ENCODE results near the gene SMIM5.

The SMIM5 gene

GRCh38 chr17:75604034-75604695 lies 29.1 kb upstream of the SMIM5 start:
- DNase-seq, result no peak

- no peak for DNase-seq
Observed at GRCh38 chr17:75605790-75606189, 27.4 kb upstream of the SMIM5 start.

GRCh38 chr17:75607086-75607485 lies 26.1 kb upstream of the SMIM5 start:
- no peak for DNase-seq

GRCh38 chr17:75610103-75610984 lies 22.9 kb upstream of the SMIM5 start:
- no peak for DNase-seq

- DNase-seq, result no peak
Observed at GRCh38 chr17:75611851-75612429, 21.3 kb upstream of the SMIM5 start.

GRCh38 chr17:75612906-75613626 lies 20.2 kb upstream of the SMIM5 start:
- DNase-seq, result no peak

GRCh38 chr17:75614006-75614405 lies 19.2 kb upstream of the SMIM5 start:
- peak; percentile 82 for DNase-seq

GRCh38 chr17:75614556-75615270 lies 18.5 kb upstream of the SMIM5 start:
- DNase-seq, result no peak

- no peak for DNase-seq
Observed at GRCh38 chr17:75615301-75615700, 17.9 kb upstream of the SMIM5 start.

- no peak for DNase-seq
Observed at GRCh38 chr17:75616521-75617122, 16.6 kb upstream of the SMIM5 start.

- DNase-seq, result no peak
Observed at GRCh38 chr17:75617218-75617617, 16.0 kb upstream of the SMIM5 start.

GRCh38 chr17:75617675-75618074 lies 15.6 kb upstream of the SMIM5 start:
- no peak for DNase-seq

GRCh38 chr17:75619506-75620431 lies 13.5 kb upstream of the SMIM5 start:
- peak; percentile 92 for DNase-seq

- DNase-seq, result no peak
Observed at GRCh38 chr17:75621489-75621888, 11.7 kb upstream of the SMIM5 start.

GRCh38 chr17:75622076-75622475 lies 11.2 kb upstream of the SMIM5 start:
- DNase-seq, result no peak

GRCh38 chr17:75622771-75623273 lies 10.4 kb upstream of the SMIM5 start:
- no peak for DNase-seq

GRCh38 chr17:75623386-75623785 lies 9.8 kb upstream of the SMIM5 start:
- DNase-seq, result no peak

GRCh38 chr17:75624021-75624420 lies 9.2 kb upstream of the SMIM5 start:
- DNase-seq, result no peak

GRCh38 chr17:75624714-75625345 lies 8.4 kb upstream of the SMIM5 start:
- no peak for DNase-seq

GRCh38 chr17:75625813-75626486 lies 7.3 kb upstream of the SMIM5 start:
- peak; percentile 86 for DNase-seq

Data from islet precursor cell (in vitro differentiated cells).